DMS114 treated with DMSO at 0.1 percent for 48 hours (cell line): Measurements from ENCODE around the gene PCDHGA8.
"Not testable (repeated sequence)": the region's sequence is repeated elsewhere in the genome, so short reads cannot be mapped to it uniquely, and the experiment has no call there.

Experiments used
- DNase-seq: peaks from one replicate; lab custom pipeline; 2025; ENCODE audit not compliant: unreplicated experiment; lab: John Stamatoyannopoulos, UW

PCDHGA8 gene

DNA sequence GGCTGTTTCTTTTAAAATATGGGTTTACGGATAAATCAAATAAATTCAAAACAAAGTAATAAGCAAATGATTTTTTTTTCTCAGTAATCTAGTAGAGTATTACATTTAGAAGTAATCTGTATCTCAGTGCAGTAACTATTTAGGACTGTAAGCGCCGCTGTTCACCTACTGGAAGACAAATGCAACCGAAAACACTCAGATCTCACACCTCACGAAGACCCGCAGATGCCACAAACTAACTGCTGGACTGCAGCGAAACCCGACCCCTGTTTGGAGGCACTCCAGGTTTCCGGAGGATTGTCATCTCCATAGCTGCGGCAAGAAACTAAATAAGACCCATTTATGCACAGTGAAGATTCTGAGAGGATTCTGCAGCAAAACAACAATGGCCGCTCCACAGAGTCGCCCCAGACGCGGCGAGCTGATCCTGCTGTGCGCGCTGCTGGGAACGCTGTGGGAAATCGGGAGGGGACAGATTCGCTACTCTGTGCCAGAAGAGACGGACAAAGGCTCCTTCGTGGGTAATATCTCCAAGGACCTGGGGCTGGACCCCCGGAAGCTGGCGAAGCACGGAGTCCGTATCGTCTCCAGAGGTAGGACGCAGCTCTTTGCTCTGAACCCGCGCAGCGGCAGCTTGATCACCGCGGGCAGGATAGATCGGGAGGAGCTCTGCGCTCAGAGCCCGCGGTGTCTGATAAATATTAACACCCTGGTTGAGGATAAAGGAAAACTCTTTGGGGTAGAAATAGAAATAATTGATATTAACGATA, at the start of gene PCDHGA8:
Gene PCDHGA8 (plus strand): TSS at position 205 of the 770 bp plus-strand sequence. CDS start 181 bp downstream, at position 386.
- no peak for DNase-seq

DNA sequence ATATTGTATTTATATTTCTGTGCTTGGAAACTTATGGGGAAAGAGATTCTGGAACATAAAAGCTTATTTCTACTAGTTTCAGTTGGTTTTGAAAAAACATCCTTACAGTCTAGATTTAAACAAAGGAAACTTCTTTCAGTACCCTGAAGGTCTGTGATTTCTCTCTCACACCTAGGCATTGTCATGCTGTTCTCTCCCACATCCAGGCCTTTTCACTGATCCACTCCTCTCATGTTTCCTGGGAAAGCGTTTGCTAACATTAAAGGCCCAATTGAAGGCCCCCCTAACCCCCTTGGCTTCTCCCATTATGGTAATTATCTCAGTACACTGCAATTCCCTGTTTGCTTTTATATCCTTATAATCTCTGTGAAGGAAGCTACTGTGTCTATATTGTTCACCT, 49.7 kb upstream of the PCDHGA8 start:
- DNase-seq: no peak

DNA sequence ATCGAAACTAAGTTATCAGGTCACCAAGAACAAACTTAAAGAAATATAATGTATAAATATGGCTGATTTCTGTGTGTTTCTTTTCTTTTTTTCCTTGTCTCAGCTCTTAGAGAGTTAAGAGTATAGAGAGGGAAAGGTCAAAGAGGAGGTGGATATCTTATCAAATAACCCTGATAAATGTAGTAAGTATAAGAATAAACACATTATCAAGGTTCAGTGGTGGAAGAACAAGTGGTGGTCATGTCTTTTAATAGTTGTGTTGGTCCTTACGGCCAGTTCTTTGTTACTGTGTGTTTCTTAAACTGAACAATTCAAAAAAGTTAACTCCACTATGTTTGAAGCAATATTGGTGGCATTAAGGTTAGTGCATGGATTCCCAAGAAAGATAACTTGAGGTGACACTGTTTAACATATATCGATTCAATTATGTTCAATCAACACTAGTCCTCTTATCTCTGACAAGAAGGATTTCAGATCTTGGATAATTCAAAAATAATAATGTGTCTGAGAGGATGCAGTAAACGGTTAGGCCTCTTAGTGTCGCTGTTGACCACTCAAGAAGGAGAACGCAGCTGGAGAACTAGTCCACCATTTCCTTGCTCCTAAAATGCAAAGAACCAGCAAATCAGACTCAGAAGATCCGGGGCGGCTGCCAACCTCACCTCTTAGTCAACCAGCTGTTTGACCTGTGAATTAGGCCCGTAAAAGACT, 49.0 kb upstream of the PCDHGA8 start, which contains the start of gene PCDHGA3:
Gene PCDHGA3 (plus strand): TSS at position 588 of the 711 bp plus-strand sequence. CDS start 205 bp downstream, outside the sequence.
- DNase-seq: peak; percentile 76

DNA sequence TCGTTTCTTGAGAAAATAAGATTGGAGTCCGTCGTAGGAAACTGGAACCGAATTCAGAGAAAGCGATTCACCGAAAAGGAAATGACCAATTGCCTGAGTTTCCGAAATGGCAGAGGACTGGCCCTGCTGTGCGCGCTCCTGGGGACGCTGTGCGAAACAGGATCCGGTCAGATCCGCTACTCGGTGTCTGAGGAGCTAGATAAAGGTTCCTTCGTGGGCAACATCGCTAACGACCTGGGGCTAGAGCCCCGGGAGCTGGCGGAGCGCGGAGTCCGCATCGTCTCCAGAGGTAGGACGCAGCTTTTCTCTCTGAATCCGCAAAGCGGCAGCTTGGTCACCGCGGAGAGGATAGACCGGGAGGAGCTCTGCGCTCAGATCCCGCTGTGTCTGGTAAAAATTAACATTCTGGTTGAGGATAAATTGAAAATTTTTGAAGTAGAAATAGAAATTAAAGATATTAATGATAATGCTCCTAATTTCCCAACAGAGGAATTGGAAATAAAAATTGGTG, 48.4 kb upstream of the PCDHGA8 start:
- peak; percentile 52 for DNase-seq

DNA sequence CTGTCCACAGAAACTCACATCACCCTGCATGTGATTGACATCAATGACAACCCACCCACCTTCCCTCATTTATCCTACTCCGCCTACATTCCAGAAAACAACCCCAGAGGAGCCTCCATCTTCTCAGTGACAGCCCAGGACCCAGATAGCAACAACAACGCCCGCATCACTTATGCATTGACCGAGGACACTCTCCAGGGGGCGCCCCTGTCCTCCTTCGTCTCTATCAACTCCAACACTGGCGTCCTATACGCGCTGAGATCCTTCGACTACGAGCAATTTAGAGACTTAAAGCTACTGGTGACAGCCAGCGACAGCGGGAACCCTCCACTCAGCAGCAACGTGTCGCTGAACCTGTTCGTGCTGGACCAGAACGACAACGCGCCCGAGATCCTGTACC, 47.1 kb upstream of the PCDHGA8 start:
- no peak for DNase-seq

DNA sequence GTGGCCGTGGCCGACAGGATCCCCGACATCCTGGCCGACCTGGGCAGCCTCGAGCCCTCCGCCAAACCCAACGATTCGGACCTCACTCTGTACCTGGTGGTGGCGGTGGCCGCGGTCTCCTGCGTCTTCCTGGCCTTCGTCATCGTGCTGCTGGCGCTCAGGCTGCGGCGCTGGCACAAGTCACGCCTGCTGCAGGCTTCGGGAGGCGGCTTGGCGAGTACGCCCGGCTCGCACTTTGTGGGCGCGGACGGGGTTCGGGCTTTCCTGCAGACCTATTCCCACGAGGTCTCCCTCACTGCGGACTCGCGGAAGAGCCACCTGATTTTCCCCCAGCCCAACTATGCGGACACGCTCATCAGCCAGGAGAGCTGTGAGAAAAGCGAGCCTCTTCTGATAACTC, 46.4 kb upstream of the PCDHGA8 start:
- DNase-seq: not testable (repeated sequence)

DNA sequence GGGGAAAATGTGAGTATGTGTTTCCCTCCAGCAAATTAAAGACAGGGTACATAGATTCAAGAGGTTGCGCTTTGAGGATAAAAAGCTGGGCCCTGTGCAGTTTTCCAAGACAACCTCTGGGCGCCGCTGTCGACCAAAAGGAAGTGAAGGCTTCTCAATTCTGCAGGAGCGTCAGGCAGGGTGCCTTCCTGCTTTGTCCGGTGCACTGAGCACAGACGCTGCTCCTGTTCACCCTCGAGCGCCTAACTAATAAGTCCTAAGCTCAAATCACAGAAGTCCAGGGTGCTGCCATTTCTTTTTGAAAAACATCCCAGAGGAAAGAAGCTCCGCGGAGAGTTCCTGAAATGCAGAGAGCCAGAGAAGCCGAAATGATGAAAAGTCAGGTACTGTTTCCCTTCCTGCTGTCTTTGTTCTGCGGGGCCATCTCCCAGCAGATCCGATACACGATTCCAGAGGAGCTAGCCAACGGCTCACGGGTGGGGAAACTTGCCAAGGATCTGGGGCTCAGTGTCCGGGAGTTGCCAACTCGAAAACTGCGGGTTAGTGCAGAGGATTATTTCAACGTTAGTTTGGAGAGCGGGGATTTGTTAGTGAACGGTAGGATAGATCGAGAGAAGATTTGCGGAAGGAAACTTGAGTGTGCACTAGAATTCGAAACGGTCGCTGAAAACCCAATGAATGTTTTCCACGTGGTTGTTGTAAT, 42.4 kb upstream of the PCDHGA8 start, which contains the start of gene PCDHGB1:
Gene PCDHGB1 (plus strand): TSS at position 183 of the 703 bp plus-strand sequence. CDS start 162 bp downstream, at position 345.
- DNase-seq: no peak

DNA sequence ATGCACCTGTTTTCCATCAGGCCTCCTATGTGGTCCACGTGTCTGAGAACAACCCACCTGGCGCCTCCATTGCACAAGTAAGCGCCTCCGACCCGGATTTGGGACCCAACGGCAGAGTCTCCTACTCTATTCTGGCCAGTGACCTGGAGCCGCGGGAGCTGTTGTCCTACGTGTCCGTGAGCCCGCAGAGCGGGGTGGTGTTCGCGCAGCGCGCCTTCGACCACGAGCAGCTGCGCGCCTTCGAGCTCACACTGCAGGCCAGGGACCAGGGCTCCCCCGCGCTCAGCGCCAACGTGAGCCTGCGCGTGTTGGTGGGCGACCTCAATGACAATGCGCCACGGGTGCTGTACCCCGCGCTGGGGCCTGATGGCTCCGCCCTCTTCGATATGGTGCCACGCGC, 40.8 kb upstream of the PCDHGA8 start:
- DNase-seq: no peak

DNA sequence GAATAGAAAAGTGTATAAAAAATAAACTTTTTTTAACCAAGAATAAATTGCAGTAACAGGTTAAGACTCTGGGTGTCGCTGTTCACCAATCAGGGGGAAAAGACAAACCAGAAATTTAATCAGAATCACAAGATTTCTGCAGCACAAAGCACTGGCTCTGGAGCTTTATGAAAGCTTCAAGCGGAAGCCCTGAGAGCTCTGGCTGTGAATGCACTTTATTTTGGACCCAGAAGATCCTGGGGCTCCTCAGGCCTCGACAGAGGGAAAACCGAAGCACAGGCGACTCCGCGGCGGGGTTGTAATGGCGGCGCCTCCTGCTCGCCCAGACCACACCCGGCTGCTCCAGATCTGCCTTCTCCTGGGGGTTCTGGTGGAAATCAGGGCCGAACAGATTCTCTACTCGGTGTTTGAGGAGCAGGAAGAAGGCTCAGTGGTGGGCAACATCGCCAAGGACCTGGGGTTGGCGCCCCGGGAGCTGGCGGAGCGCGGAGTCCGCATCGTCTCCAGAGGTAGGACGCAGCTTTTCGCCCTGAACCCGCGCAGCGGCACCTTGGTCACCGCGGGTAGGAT, 37.4 kb upstream of the PCDHGA8 start, which contains the start of gene PCDHGA4:
Gene PCDHGA4 (plus strand): TSS at position 122 of the 570 bp plus-strand sequence. CDS start 87 bp downstream, at position 209.
- no peak for DNase-seq

DNA sequence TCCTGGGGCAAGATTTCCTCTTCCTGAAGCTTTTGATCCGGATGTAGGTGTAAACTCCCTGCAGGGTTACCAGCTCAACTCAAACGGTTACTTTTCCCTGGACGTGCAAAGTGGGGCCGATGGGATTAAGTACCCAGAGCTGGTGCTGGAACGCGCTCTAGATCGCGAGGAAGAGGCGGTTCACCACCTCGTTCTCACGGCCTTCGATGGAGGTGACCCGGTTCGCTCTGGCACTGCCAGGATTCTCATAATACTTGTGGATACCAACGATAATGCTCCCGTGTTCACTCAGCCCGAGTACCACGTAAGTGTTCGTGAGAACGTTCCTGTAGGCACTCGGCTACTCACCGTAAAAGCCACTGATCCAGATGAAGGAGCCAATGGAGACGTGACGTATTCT, 36.8 kb upstream of the PCDHGA8 start:
- no peak for DNase-seq

DNA sequence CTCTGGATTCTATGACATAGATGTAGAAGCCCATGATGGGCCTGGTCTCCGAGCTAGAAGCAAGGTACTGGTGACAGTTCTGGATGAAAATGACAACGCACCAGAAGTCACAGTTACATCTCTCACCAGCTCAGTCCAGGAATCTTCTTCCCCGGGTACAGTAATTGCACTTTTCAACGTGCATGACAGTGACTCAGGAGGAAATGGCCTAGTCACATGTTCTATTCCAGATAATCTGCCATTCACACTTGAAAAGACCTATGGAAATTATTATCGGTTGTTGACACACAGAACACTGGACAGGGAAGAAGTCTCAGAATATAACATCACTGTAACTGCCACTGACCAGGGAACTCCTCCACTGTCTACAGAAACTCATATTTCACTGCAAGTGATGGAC, 36.3 kb upstream of the PCDHGA8 start:
- DNase-seq: no peak

DNA sequence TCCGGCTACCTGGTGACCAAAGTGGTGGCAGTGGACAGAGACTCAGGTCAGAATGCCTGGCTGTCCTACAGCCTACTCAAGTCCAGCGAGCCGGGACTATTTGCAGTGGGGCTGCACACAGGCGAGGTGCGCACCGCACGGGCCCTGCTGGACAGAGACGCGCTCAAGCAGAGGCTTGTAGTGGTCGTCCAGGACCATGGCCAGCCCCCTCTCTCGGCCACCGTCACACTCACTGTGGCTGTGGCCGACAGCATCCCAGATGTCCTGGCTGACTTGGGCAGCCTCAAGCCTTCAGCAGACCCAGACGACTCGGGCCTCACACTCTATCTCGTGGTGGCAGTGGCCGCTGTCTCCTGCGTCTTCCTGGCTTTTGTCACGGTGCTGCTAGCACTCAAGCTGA, 35.5 kb upstream of the PCDHGA8 start:
- DNase-seq: no peak

DNA sequence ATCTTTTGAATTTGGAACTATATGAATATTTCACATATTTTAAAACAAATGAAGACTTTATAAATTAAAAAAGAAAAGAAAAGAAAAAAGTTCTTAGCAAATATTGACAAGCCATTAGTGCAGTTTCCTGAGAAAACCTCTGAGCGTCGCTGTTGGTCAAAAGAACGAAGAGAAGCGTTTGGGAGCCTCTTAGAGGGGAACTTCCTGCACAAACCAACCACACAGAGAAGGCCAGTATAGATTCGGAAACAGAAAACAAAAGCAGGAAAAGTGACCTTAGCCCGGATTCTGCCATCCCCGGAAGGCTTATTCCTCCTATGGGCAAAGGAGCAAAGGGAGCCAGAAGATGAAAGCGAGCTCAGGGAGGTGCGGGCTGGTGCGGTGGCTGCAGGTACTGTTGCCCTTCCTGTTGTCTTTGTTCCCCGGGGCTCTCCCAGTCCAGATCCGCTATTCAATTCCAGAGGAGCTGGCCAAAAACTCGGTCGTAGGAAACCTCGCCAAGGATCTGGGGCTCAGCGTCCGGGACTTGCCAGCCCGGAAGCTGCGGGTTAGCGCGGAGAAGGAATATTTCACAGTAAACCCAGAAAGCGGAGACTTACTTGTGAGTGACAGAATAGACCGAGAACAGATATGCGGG, 32.5 kb upstream of the PCDHGA8 start, which contains the start of gene PCDHGB2:
Gene PCDHGB2 (plus strand): TSS at position 205 of the 637 bp plus-strand sequence. CDS start 142 bp downstream, at position 347.
- DNase-seq: no peak

DNA sequence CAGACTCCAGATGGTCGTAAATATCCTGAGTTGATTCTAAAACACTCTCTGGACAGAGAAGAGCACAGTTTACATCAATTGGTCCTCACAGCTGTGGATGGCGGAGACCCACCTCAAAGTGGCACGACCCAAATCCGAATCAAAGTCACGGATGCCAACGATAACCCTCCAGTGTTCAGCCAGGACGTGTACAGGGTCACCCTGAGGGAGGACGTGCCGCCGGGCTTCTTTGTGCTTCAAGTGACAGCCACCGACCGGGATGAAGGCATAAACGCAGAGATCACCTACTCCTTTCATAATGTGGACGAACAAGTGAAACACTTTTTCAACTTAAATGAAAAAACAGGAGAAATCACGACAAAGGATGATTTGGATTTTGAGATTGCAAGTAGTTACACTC, 31.7 kb upstream of the PCDHGA8 start:
- no peak for DNase-seq

DNA sequence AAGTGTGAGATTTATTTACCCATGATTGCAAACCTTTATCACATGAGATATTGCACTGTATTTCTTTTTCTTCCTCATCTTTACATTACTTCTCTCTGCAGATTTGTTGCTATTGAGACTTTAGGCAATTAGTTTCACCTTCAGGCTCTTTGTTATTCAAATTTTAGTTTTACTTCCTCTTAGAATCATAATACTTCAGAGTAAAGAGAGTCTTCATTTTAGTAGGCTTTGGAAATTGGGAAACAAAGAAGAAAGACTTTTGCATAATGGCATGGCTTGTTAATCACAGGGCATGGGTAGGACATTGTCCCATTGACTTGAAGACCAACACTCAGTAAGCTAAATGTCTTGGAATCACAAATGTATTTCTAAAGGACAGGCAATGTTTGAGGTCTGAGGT, 29.7 kb upstream of the PCDHGA8 start:
- no peak for DNase-seq

DNA sequence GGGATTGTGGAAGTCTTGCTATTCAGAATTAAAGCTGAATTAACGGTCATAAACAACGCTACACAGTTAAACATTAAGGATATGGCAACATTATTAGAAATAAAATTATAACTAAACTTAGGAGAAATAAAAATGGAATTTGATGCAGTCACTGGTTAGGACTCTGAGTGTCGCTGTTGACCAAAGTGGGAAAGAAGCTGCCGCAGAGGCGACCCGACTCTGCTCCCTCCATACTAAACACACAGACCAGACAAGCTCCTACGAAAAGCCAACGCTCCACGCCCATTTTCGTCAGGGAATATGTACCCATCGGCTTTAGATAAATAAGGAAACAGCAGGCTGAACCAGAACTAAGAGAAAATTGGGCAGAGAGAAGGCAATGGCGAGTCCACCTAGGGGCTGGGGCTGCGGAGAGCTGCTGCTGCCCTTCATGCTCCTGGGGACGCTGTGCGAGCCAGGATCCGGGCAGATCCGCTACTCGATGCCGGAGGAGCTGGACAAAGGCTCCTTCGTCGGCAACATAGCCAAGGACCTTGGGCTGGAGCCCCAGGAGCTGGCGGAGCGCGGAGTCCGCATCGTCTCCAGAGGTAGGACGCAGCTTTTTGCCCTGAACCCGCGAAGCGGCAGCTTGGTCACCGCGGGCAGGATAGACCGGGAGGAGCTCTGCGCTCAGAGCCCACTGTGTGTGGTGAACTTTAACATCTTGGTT, 28.3 kb upstream of the PCDHGA8 start, which contains the start of gene PCDHGA5:
Gene PCDHGA5 (plus strand): TSS at position 211 of the 709 bp plus-strand sequence. CDS start 169 bp downstream, at position 380.
- peak; percentile 36 for DNase-seq

DNA sequence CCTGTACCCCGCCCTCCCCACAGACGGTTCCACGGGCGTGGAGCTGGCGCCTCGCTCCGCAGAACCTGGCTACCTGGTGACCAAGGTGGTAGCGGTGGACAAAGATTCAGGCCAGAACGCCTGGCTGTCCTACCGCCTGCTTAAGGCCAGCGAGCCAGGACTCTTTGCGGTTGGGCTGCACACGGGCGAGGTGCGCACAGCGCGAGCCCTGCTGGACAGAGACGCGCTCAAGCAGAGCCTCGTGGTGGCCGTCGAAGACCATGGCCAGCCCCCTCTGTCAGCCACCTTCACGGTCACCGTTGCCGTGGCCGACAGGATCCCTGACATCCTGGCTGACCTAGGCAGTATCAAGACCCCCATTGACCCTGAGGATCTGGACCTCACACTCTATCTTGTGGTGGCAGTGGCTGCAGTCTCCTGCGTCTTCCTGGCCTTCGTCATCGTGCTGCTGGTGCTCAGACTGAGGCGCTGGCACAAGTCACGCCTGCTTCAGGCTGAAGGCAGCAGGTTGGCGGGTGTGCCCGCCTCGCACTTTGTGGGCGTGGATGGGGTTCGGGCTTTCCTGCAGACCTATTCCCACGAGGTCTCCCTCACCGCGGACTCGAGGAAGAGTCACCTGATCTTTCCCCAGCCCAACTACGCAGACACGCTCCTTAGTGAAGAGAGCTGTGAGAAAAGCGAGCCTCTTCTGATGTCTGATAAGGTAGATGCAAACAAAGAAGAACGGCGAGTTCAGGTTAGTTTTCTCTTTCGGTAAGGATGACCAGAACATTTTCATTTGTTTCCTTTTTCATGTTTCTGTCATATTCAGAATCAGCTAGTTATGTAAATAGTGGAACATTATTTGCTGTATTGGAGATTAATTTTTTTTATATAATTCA, 26.2 kb upstream of the PCDHGA8 start:
- no peak for DNase-seq
